Fibroblast of lung (primary cell): ENCODE results near the gene OR2M3.

Experiments
- EZH2 ChIP-seq: IDR thresholded peaks from 2 replicates; pipeline ENCODE4 v1.5.1; 2012; ENCODE audit warnings: low read length, control low read depth, mild to moderate bottlenecking; ENCODE audit errors: missing control alignments
- TF ChIP-seq, protein P1 (sequence below), 2 donors: IDR thresholded peaks in 1 of 2; conservative IDR thresholded peaks in 1 of 2; 1 replicate in 1 of 2; 2 replicates in 1 of 2; pipeline ENCODE4 v1.5.1; 2011 to 2012; ENCODE audit warnings: low read length in 2 of 2, control low read depth in 1 of 2, inconsistent platforms in 1 of 2, low read depth in 1 of 2, mild to moderate bottlenecking in 1 of 2

- TF ChIP-seq, protein P1, sequence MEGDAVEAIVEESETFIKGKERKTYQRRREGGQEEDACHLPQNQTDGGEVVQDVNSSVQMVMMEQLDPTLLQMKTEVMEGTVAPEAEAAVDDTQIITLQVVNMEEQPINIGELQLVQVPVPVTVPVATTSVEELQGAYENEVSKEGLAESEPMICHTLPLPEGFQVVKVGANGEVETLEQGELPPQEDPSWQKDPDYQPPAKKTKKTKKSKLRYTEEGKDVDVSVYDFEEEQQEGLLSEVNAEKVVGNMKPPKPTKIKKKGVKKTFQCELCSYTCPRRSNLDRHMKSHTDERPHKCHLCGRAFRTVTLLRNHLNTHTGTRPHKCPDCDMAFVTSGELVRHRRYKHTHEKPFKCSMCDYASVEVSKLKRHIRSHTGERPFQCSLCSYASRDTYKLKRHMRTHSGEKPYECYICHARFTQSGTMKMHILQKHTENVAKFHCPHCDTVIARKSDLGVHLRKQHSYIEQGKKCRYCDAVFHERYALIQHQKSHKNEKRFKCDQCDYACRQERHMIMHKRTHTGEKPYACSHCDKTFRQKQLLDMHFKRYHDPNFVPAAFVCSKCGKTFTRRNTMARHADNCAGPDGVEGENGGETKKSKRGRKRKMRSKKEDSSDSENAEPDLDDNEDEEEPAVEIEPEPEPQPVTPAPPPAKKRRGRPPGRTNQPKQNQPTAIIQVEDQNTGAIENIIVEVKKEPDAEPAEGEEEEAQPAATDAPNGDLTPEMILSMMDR (conservative IDR thresholded peaks at IDR 0.05 in 1 of 2, IDR thresholded peaks at IDR 0.05 in 1 of 2; ENCODE audit: low read depth in 1 of 2, low read length in 2 of 2): no peak
- TF ChIP-seq EZH2: no peak
These were observed 33.0 kb upstream of the OR2M3 start for GRCh38 chr1:248164031-248164430.
